Neural progenitor cell (in vitro differentiated cells): ENCODE measurements around the gene PARP16. TPM values are rescaled to one million over a fixed set of nuclear protein-coding genes. Genes with fewer than 3 reads are reported as not detected.

ENCODE experiments used
- DNase-seq: peaks from one replicate; pipeline ENCODE4 v3.0.0-alpha.2; 2016; ENCODE audit warnings: low spot score
- H2AFZ ChIP-seq: fragments of 200-600 bp; sonication (generic); replicated peaks from 2 replicates; pipeline ENCODE4 v1.6.1; 2016; ENCODE audit warnings: antibody characterized with exemption
- H3F3A ChIP-seq: fragments of 200-600 bp; sonication (generic); 2 replicates; pipeline ENCODE4 v1.6.1; 2016; ENCODE audit warnings: antibody characterized with exemption, low read depth
- H3K27ac ChIP-seq: fragments of 200-600 bp; sonication (generic); 2 replicates; pipeline ENCODE4 v1.5.1; 2016; ENCODE audit warnings: mild to moderate bottlenecking
- H3K27me3 ChIP-seq: fragments of 200-600 bp; sonication (generic); 2 replicates; pipeline ENCODE4 v1.6.1; 2016; ENCODE audit warnings: mild to moderate bottlenecking, moderate library complexity
- H3K36me3 ChIP-seq: fragments of 200-600 bp; sonication (generic); 2 replicates; pipeline ENCODE4 v1.5.1; 2016
- H3K4me1 ChIP-seq: fragments of 200-600 bp; sonication (generic); 2 replicates; pipeline ENCODE4 v1.6.1; 2016; ENCODE audit warnings: mixed run types
- H3K4me2 ChIP-seq: fragments of 200-600 bp; sonication (generic); 2 replicates; pipeline ENCODE4 v1.6.1; 2016
- H3K4me3 ChIP-seq: fragments of 200-600 bp; sonication (generic); 2 replicates; pipeline ENCODE4 v1.5.1; 2016
- H3K79me2 ChIP-seq: fragments of 200-600 bp; sonication (generic); 2 replicates; pipeline ENCODE4 v1.6.1; 2016; ENCODE audit warnings: low read depth
- H3K9ac ChIP-seq: fragments of 200-600 bp; sonication (generic); 2 replicates; pipeline ENCODE4 v1.6.1; 2016
- H3K9me3 ChIP-seq: fragments of 200-600 bp; sonication (generic); 2 replicates; pipeline ENCODE4 v1.5.1; 2016; ENCODE audit warnings: low read depth
- H4K20me1 ChIP-seq: fragments of 200-600 bp; sonication (generic); 2 replicates; pipeline ENCODE4 v1.6.1; 2016; ENCODE audit warnings: low read depth
- H3K27ac Mint-ChIP-seq: 3 replicates; pipeline ENCODE4 v1.8.0; 2021; ENCODE audit warnings: mixed read lengths
- H3K27me3 Mint-ChIP-seq: 2 replicates; pipeline ENCODE4 v1.8.0; 2022; ENCODE audit warnings: low read depth, mild to moderate bottlenecking, inconsistent platforms, moderate library complexity, mixed read lengths; ENCODE audit not compliant: insufficient read depth
- H3K36me3 Mint-ChIP-seq: 3 replicates; pipeline ENCODE4 v1.8.0; 2021; ENCODE audit warnings: mixed read lengths
- H3K4me1 Mint-ChIP-seq: 3 replicates; pipeline ENCODE4 v1.8.0; 2021; ENCODE audit warnings: mixed read lengths
- H3K4me3 Mint-ChIP-seq: 3 replicates; pipeline ENCODE4 v1.8.0; 2021; ENCODE audit warnings: mild to moderate bottlenecking, moderate library complexity, mixed read lengths
- H3K9me3 Mint-ChIP-seq: 3 replicates; pipeline ENCODE4 v1.8.0; 2020; ENCODE audit warnings: mixed read lengths
- CTCF ChIP-seq: fragments of 200-600 bp; sonication (generic); IDR thresholded peaks from 2 replicates; pipeline ENCODE4 v1.5.1; 2017; ENCODE audit warnings: antibody characterized with exemption, mild to moderate bottlenecking
- EZH2 ChIP-seq: fragments of 200-600 bp; sonication (generic); IDR thresholded peaks from 2 replicates; pipeline ENCODE4 v1.6.1; 2017; ENCODE audit warnings: antibody characterized with exemption, mild to moderate bottlenecking, moderate library complexity
- EZH2phosphoT487 ChIP-seq: fragments of 200-600 bp; sonication (generic); IDR thresholded peaks from 2 replicates; pipeline ENCODE4 v1.6.1; 2017; ENCODE audit warnings: antibody characterized with exemption
- small RNA-seq: library from RNA; depleted of rRNA; stranded (forward); fragments of <200 nt; gene quantifications from one replicate; pipeline ENCODE3, GENCODE V24; 2015
- total RNA-seq: library from RNA; depleted of rRNA; stranded (reverse); fragments of >200 nt; gene quantifications from 2 replicates; pipeline ENCODE4 v1.2.3, GENCODE V29; 2015; ENCODE audit warnings: low replicate concordance

Gene PARP16
- total RNA-seq, 1 donor from 2014 or later = 5.7 TPM

GRCh38 chr15:65208647-65209046 lies 78.0 kb downstream of the PARP16 start:
- peak; percentile 51 for DNase-seq
- Histone ChIP-seq H4K20me1 (no peaks in the 10 kb centered on the region), H3K4me3 (no peak overlapping the region), H2AFZ (no peak overlapping the region), H3K4me2 (peak overlapping the region; percentile 6), H3K79me2 (no peaks in the 10 kb centered on the region), H3K9ac (no peak overlapping the region), H3K27ac (peak overlapping the region; percentile 58), H3F3A (peaks cover 5% of the 10 kb centered on the region), H3K36me3 (no peaks in the 10 kb centered on the region), H3K4me1 (peaks cover 34% of the 10 kb centered on the region), H3K9me3 (no peaks in the 10 kb centered on the region), H3K27me3 (no peaks in the 10 kb centered on the region)
- peaks cover 10% of the 10 kb centered on the region for H3K27me3 Mint-ChIP-seq
- TF ChIP-seq CTCF (no peak), EZH2 (no peak), EZH2phosphoT487 (no peak)
- H3K36me3 Mint-ChIP-seq = no peaks in the 10 kb centered on the region
- H3K4me1 Mint-ChIP-seq = peaks cover 51% of the 10 kb centered on the region
- H3K9me3 Mint-ChIP-seq = no peaks in the 10 kb centered on the region
- peak overlapping the region; percentile 68 for H3K27ac Mint-ChIP-seq
- H3K4me3 Mint-ChIP-seq = peak overlapping the region; percentile 31

Small RNA genes lying within 50 kb of the gene (small RNA-seq; reads per million reads assigned to genes)
- not detected for gene AC068213.1
- gene RNU5A-1 = 284,167 reads per million, percentile 100 among the genes with 10 or more reads in this experiment
- 13,668 reads per million, percentile 100 among the genes with 10 or more reads in this experiment for gene RNU5B-1
- gene RNU6-686P = not detected
- gene SNORA24B = 0.34 reads per million, percentile 34 among the genes with 10 or more reads in this experiment

Other genes starting within 250 kb of the PARP16 start
- gene SLC51B, start 241.5 kb downstream of the PARP16 start, total RNA-seq = not detected in 2 replicates
- gene RASL12, start 218.9 kb downstream of the PARP16 start, total RNA-seq = 5.8 and 7.7 TPM in 2 replicates
- gene KBTBD13, start 210.1 kb downstream of the PARP16 start, total RNA-seq = not detected in 2 replicates
- gene UBAP1L, start 171.7 kb downstream of the PARP16 start, total RNA-seq = 0.39 and 1.1 TPM in 2 replicates
- 24.7 and 26.2 TPM in 2 replicates for gene PDCD7, start 153.1 kb downstream of the PARP16 start, total RNA-seq
- 31.5 and 72.6 TPM in 2 replicates for gene CLPX, start 101.5 kb downstream of the PARP16 start, total RNA-seq
- 0.22 TPM in 1 of 2 replicates, not detected in the other for gene CILP, start 75.4 kb downstream of the PARP16 start, total RNA-seq
- not detected in 2 replicates for gene RNU5A-1, start 9.2 kb upstream of the PARP16 start, total RNA-seq
- gene RNU5B-1, start 17.8 kb upstream of the PARP16 start, total RNA-seq = not detected in 2 replicates
- 15.8 and 29.4 TPM in 2 replicates for gene IGDCC3, start 91.1 kb upstream of the PARP16 start, total RNA-seq
- 13.0 and 17.7 TPM in 2 replicates for gene IGDCC4, start 136.1 kb upstream of the PARP16 start, total RNA-seq
- gene DPP8, start 230.8 kb upstream of the PARP16 start, total RNA-seq = 25.9 and 39.0 TPM in 2 replicates
- gene HACD3, start 243.6 kb upstream of the PARP16 start, total RNA-seq = 209 and 271 TPM in 2 replicates